Retinal pigment epithelial cell (primary cell): ENCODE data around the gene FBRSL1.

Experiments used
- DNase-seq: peaks from one replicate; pipeline ENCODE4 v3.0.0-alpha.2; 2010; ENCODE audit warnings: low read depth
- H3K4me3 ChIP-seq: 2 replicates; pipeline ENCODE4 v1.5.1; 2011; ENCODE audit warnings: mild to moderate bottlenecking, low read length, control low read depth, moderate library complexity
- TF ChIP-seq, protein P1 (sequence below): conservative IDR thresholded peaks from 2 replicates; pipeline ENCODE4 v1.5.1; 2011; ENCODE audit warnings: low read depth, low read length, control low read depth, inconsistent platforms

Gene FBRSL1

GRCh38 chr12:132478845-132479244 lies 11.1 kb upstream of the FBRSL1 start:
- no peak for DNase-seq
- TF ChIP-seq, protein P1, sequence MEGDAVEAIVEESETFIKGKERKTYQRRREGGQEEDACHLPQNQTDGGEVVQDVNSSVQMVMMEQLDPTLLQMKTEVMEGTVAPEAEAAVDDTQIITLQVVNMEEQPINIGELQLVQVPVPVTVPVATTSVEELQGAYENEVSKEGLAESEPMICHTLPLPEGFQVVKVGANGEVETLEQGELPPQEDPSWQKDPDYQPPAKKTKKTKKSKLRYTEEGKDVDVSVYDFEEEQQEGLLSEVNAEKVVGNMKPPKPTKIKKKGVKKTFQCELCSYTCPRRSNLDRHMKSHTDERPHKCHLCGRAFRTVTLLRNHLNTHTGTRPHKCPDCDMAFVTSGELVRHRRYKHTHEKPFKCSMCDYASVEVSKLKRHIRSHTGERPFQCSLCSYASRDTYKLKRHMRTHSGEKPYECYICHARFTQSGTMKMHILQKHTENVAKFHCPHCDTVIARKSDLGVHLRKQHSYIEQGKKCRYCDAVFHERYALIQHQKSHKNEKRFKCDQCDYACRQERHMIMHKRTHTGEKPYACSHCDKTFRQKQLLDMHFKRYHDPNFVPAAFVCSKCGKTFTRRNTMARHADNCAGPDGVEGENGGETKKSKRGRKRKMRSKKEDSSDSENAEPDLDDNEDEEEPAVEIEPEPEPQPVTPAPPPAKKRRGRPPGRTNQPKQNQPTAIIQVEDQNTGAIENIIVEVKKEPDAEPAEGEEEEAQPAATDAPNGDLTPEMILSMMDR: peak; percentile 28
- no peak overlapping the region for H3K4me3 ChIP-seq

DNA sequence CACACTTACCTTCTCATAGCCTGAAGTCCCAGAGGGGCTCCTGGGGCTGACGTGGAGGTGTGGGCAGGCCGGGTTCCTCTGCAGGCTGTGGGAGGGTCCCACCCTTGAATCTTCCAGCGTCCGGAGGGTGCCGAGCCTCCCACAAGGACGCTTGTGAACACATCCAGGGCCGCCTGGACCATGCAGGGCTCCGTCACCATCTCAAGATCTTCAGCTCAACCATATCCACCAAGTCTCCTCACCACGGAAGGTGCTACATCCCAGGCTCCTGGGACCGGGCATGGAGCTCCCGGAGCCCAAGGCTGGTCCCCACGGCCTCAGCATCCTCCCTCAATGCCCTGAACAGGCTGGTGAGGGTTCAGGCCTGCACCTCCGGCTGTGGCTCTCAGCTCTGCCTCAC lies 10.7 kb upstream of the FBRSL1 start:
- no peak for DNase-seq
- H3K4me3 ChIP-seq: no peak overlapping the region
- TF ChIP-seq, protein P1: no peak

- TF ChIP-seq, protein P1: no peak
- no peak overlapping the region for H3K4me3 ChIP-seq
- DNase-seq: no peak
These were observed 9.9 kb upstream of the FBRSL1 start for GRCh38 chr12:132479938-132480622.

- no peak for DNase-seq
These were observed 9.3 kb upstream of the FBRSL1 start for GRCh38 chr12:132480623-132481132.

DNA sequence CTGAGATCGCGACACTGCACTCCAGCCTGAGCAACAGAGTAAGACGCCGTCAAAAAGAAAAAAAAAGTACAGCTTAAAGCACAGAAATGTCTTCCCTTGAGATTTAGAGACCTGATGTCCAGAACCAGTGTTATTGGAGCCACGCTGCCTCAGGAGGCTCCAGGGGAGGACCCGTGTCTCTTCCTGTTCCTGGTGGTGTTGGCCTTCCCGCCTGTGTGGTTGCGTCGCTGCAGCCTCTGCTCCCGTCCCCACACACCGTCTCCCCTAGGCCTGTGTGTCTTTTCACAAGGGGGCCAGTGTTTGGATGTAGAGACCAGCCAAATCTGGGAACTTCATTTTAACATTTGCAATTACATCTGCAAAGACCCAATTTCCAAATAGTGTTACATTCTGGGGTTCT lies 8.6 kb upstream of the FBRSL1 start:
- TF ChIP-seq, protein P1: no peak
- H3K4me3 ChIP-seq: no peak overlapping the region

More at GRCh38 chr12:132480623-132481132, 9.3 kb upstream of the FBRSL1 start:
- TF ChIP-seq, protein P1: no peak
- H3K4me3 ChIP-seq: no peak overlapping the region

GRCh38 chr12:132481771-132482745 lies 7.9 kb upstream of the FBRSL1 start:
- no peak for DNase-seq
- TF ChIP-seq, protein P1: no peak
- no peak overlapping the region for H3K4me3 ChIP-seq

More for the DNA sequence above, 8.6 kb upstream of the FBRSL1 start:
- no peak for DNase-seq
